ENCODE data around the gene EPS15. TPM values are rescaled to one million over a fixed set of nuclear protein-coding genes. Genes with fewer than 3 reads are reported as not detected.
"Not testable (repeated sequence)": the region's sequence is repeated elsewhere in the genome, so short reads cannot be mapped to it uniquely, and the experiment has no call there.

Gene EPS15
- total RNA-seq, 1 donor from 2014 or later = 139 TPM

GRCh38 chr1:51327386-51327785 lies 191.7 kb downstream of the EPS15 start:
- Mint-ChIP-seq H3K36me3 (ENCODE audit: unreplicated experiment) (no peaks in the 10 kb centered on the region), H3K27ac (ENCODE audit: unreplicated experiment) (no peak overlapping the region), H3K9me3 (ENCODE audit: unreplicated experiment) (peaks cover 10% of the 10 kb centered on the region), H3K27me3 (ENCODE audit: unreplicated experiment) (peaks cover 5% of the 10 kb centered on the region), H3K4me1 (ENCODE audit: low read depth, unreplicated experiment) (peaks cover 12% of the 10 kb centered on the region), H3K4me3 (ENCODE audit: unreplicated experiment) (no peak overlapping the region)
- DNase-seq = no peak
- TF ChIP-seq, protein P1, sequence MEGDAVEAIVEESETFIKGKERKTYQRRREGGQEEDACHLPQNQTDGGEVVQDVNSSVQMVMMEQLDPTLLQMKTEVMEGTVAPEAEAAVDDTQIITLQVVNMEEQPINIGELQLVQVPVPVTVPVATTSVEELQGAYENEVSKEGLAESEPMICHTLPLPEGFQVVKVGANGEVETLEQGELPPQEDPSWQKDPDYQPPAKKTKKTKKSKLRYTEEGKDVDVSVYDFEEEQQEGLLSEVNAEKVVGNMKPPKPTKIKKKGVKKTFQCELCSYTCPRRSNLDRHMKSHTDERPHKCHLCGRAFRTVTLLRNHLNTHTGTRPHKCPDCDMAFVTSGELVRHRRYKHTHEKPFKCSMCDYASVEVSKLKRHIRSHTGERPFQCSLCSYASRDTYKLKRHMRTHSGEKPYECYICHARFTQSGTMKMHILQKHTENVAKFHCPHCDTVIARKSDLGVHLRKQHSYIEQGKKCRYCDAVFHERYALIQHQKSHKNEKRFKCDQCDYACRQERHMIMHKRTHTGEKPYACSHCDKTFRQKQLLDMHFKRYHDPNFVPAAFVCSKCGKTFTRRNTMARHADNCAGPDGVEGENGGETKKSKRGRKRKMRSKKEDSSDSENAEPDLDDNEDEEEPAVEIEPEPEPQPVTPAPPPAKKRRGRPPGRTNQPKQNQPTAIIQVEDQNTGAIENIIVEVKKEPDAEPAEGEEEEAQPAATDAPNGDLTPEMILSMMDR (IDR thresholded peaks at IDR 0.05; ENCODE audit: partially characterized antibody, unreplicated experiment) = no peak

GRCh38 chr1:51326839-51327238 lies 192.2 kb downstream of the EPS15 start:
- Mint-ChIP-seq H3K36me3 (ENCODE audit: unreplicated experiment) (no peaks in the 10 kb centered on the region), H3K27ac (ENCODE audit: unreplicated experiment) (no peak overlapping the region), H3K27me3 (ENCODE audit: unreplicated experiment) (peaks cover 5% of the 10 kb centered on the region), H3K4me1 (ENCODE audit: low read depth, unreplicated experiment) (peaks cover 11% of the 10 kb centered on the region), H3K9me3 (ENCODE audit: unreplicated experiment) (peaks cover 10% of the 10 kb centered on the region), H3K4me3 (ENCODE audit: unreplicated experiment) (no peak overlapping the region)
- no peak for DNase-seq
- TF ChIP-seq, protein P1 (IDR thresholded peaks at IDR 0.05; ENCODE audit: partially characterized antibody, unreplicated experiment) = no peak

GRCh38 chr1:51325878-51326755 lies 192.9 kb downstream of the EPS15 start:
- DNase-seq = no peak
- Mint-ChIP-seq H3K4me1 (ENCODE audit: low read depth, unreplicated experiment) (peaks cover 4% of the 10 kb centered on the region), H3K4me3 (ENCODE audit: unreplicated experiment) (no peak overlapping the region), H3K9me3 (ENCODE audit: unreplicated experiment) (peaks cover 3% of the 10 kb centered on the region), H3K27ac (ENCODE audit: unreplicated experiment) (no peak overlapping the region), H3K27me3 (ENCODE audit: unreplicated experiment) (peaks cover 3% of the 10 kb centered on the region), H3K36me3 (ENCODE audit: unreplicated experiment) (no peaks in the 10 kb centered on the region)
- TF ChIP-seq, protein P1 (IDR thresholded peaks at IDR 0.05; ENCODE audit: partially characterized antibody, unreplicated experiment) = no peak

DNA sequence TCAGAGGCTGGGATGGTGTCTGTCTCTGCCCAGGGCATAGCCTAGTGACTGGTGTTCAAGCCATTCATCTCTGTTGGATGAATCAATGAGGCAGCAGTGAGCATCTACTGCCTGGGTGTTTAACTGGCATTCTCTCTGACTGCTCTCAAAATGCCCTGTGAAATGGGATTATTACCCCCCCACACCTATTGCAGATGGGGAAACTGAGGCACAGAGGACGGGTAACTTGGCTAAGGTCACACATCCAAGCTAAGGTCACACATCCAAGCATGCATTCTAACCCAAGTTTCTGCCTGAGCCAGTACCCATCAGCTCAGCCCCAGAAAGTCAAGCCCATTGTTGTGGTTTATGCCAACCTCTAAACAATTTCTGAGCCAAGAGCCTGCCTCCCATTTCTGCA lies 193.7 kb downstream of the EPS15 start:
- Mint-ChIP-seq H3K27ac (ENCODE audit: unreplicated experiment) (no peak overlapping the region), H3K4me1 (ENCODE audit: low read depth, unreplicated experiment) (peaks cover 3% of the 10 kb centered on the region), H3K36me3 (ENCODE audit: unreplicated experiment) (no peaks in the 10 kb centered on the region), H3K27me3 (ENCODE audit: unreplicated experiment) (no peaks in the 10 kb centered on the region), H3K4me3 (ENCODE audit: unreplicated experiment) (no peak overlapping the region), H3K9me3 (ENCODE audit: unreplicated experiment) (peaks cover 2% of the 10 kb centered on the region)
- TF ChIP-seq, protein P1 (IDR thresholded peaks at IDR 0.05; ENCODE audit: partially characterized antibody, unreplicated experiment) = no peak
- no peak for DNase-seq

DNA sequence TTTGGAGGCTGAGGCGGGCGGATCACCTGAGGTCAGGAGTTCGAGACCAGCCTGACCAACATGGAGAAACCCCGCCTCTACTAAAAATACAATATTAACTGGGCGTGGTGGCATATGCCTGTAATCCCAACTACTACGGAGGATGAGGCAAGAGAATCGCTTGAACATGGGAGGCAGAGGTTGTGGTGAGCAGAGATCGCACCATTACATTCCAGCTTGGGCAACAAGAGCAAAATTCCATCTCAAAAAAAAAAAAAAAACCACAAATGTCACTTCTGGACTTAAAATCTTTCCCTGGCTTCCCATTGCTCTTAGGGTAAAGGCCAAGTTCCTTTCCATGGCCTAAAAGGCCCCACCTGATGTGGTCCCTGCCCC lies 194.1 kb downstream of the EPS15 start:
- H3K27ac Mint-ChIP-seq (ENCODE audit: unreplicated experiment); DNase-seq; H3K36me3 Mint-ChIP-seq (ENCODE audit: unreplicated experiment); H3K4me3 Mint-ChIP-seq (ENCODE audit: unreplicated experiment); H3K4me1 Mint-ChIP-seq (ENCODE audit: low read depth, unreplicated experiment); H3K27me3 Mint-ChIP-seq (ENCODE audit: unreplicated experiment); H3K9me3 Mint-ChIP-seq (ENCODE audit: unreplicated experiment): not testable (repeated sequence)

Data from glutamatergic neuron (in vitro differentiated cells).